ENCODE results near the gene ASTN2. TPM values are rescaled to one million over a fixed set of nuclear protein-coding genes. Genes with fewer than 3 reads are reported as not detected.

Gene ASTN2
- total and polyA plus RNA-seq, 4 donors: 0.57 to 2.9 (median 1.4) TPM

GRCh38 chr9:116712781-116713180 lies 702.1 kb downstream of the ASTN2 start:
- TF ChIP-seq EGR1 (IDR thresholded peaks at IDR 0.05; ENCODE audit: low read depth in 2 of 2) (no peak), NR2F2 (IDR thresholded peaks at IDR 0.05) (no peak), SP1 (IDR thresholded peaks at IDR 0.05) (no peak), FOXA1 (IDR thresholded peaks at IDR 0.05) (no peak), ZBTB33 (IDR thresholded peaks at IDR 0.05) (no peak)
- 88% methylated on average over 3 of the region's 3 CpGs for WGBS
- no peaks in the 10 kb centered on the region for H3K4me1 ChIP-seq (ENCODE audit: control insufficient read depth in 4 of 4, insufficient read depth in 4 of 4, low read length in 3 of 4)
- DNase-seq (ENCODE audit: low spot score): no peak
- H3K36me3 ChIP-seq (ENCODE audit: control insufficient read depth in 4 of 4, insufficient read depth in 3 of 4, low read depth in 1 of 4, low read length in 3 of 4): no peaks in the 10 kb centered on the region
- H3K4me3 ChIP-seq (ENCODE audit: low read depth in 1 of 3, low read length in 3 of 3): no peak overlapping the region
- no peaks in the 10 kb centered on the region for H3K27me3 ChIP-seq (ENCODE audit: control insufficient read depth in 4 of 4, insufficient read depth in 4 of 4, low read length in 3 of 4)
- no peaks in the 10 kb centered on the region for H3K9me3 ChIP-seq (ENCODE audit: control insufficient read depth in 4 of 4, low read length in 3 of 4)
- no peak overlapping the region for H3K9ac ChIP-seq (ENCODE audit: low read depth in 1 of 2, low read length in 2 of 2)
- H3K27ac ChIP-seq (ENCODE audit: low read depth in 1 of 2, low read length in 2 of 2): no peak overlapping the region

GRCh38 chr9:116706310-116707290 lies 708.3 kb downstream of the ASTN2 start:
- no peaks in the 10 kb centered on the region for H3K36me3 ChIP-seq (ENCODE audit: control insufficient read depth in 4 of 4, insufficient read depth in 3 of 4, low read depth in 1 of 4, low read length in 3 of 4)
- TF ChIP-seq HNF4A (conservative IDR thresholded peaks at IDR 0.05): no peak
- no peak for TF ChIP-seq RAD21 (IDR thresholded peaks at IDR 0.05)
- TF ChIP-seq MAX (IDR thresholded peaks at IDR 0.05): no peak
- TF ChIP-seq EGR1 (IDR thresholded peaks at IDR 0.05; ENCODE audit: low read depth in 2 of 2): no peak
- TF ChIP-seq ATF3 (IDR thresholded peaks at IDR 0.05): no peak
- TF ChIP-seq SP1 (IDR thresholded peaks at IDR 0.05): no peak
- no peak for TF ChIP-seq ZBTB33 (IDR thresholded peaks at IDR 0.05)
- no peak for TF ChIP-seq HNF4G (IDR thresholded peaks at IDR 0.05)
- no peak for TF ChIP-seq NR2F2 (IDR thresholded peaks at IDR 0.05)
- TF ChIP-seq CTCF (IDR thresholded peaks at IDR 0.05; ENCODE audit: low read depth, low read length, missing input control): no peak
- no peak for TF ChIP-seq FOXA1 (IDR thresholded peaks at IDR 0.05)
- no peak for TF ChIP-seq TAF1 (conservative IDR thresholded peaks at IDR 0.05)
- no peak for TF ChIP-seq GABPA (IDR thresholded peaks at IDR 0.05 in 1 of 2, conservative IDR thresholded peaks at IDR 0.05 in 1 of 2)
- TF ChIP-seq RXRA (IDR thresholded peaks at IDR 0.05): no peak
- no peak for TF ChIP-seq FOXA2 (IDR thresholded peaks at IDR 0.05)
- TF ChIP-seq YY1 (IDR thresholded peaks at IDR 0.05): no peak
- no peak for TF ChIP-seq JUND (IDR thresholded peaks at IDR 0.05)
- TF ChIP-seq REST (IDR thresholded peaks at IDR 0.05): no peak
- no peak overlapping the region for H3K27ac ChIP-seq (ENCODE audit: low read depth in 1 of 2, low read length in 2 of 2)
- H3K9me3 ChIP-seq (ENCODE audit: control insufficient read depth in 4 of 4, low read length in 3 of 4): no peaks in the 10 kb centered on the region
- no peak overlapping the region for H3K4me3 ChIP-seq (ENCODE audit: low read depth in 1 of 3, low read length in 3 of 3)
- H3K27me3 ChIP-seq (ENCODE audit: control insufficient read depth in 4 of 4, insufficient read depth in 4 of 4, low read length in 3 of 4): no peaks in the 10 kb centered on the region
- no peak for DNase-seq (ENCODE audit: low spot score)
- WGBS: 96% methylated on average over 8 of the region's 8 CpGs
- peaks cover 0 to 2% (median 0%) of the 10 kb centered on the region in 4 donors for H3K4me1 ChIP-seq (ENCODE audit: control insufficient read depth in 4 of 4, insufficient read depth in 4 of 4, low read length in 3 of 4)
- no peak overlapping the region for H3K9ac ChIP-seq (ENCODE audit: low read depth in 1 of 2, low read length in 2 of 2)

Measured in liver (tissue), 9 donors.